A673 (cell line): Measurements from ENCODE around the gene MYBPHL. TPM values are rescaled to one million over a fixed set of nuclear protein-coding genes. Genes with fewer than 3 reads are reported as not detected.

Experiments used
- BruUV-seq: library from RNA; stranded (reverse); fragments of 400-500 nt; replicated peaks from 2 replicates; lab custom pipeline; 2021; lab: Mats Ljungman, UMichigan
- CTCF ChIA-PET: fragments of 300-600 bp; sonication (Branson Sonifier 250); formaldehyde crosslinking; loops from one replicate; lab custom pipeline; 2022; ENCODE audit warnings: antibody characterized with exemption; lab: Charles Lee
- POLR2A ChIA-PET: fragments of 300-600 bp; sonication (Branson Sonifier 250); formaldehyde crosslinking; loops from one replicate; lab custom pipeline; 2022; ENCODE audit warnings: antibody characterized with exemption; ENCODE audit not compliant: low non-redundant PET; lab: Charles Lee
- DNase-seq: peaks from one replicate; pipeline ENCODE4 v3.0.0-alpha.2; 2015; ENCODE audit warnings: low spot score
- H3K27ac ChIP-seq: fragments of 200-600 bp; sonication (generic); 2 replicates; pipeline ENCODE4 v1.5.1; 2016; ENCODE audit warnings: mixed run types, low read depth, mild to moderate bottlenecking, mixed read lengths, antibody characterized with exemption, low read length; ENCODE audit not compliant: poor library complexity, severe bottlenecking
- H3K27me3 ChIP-seq: fragments of 200-600 bp; sonication (generic); replicated peaks from 2 replicates; pipeline ENCODE4 v1.6.1; 2017; ENCODE audit warnings: mixed run types, low read depth, mild to moderate bottlenecking, mixed read lengths, antibody characterized with exemption, low read length; ENCODE audit not compliant: insufficient read depth, poor library complexity
- H3K36me3 ChIP-seq: fragments of 200-600 bp; sonication (generic); 2 replicates; pipeline ENCODE4 v1.6.1; 2016; ENCODE audit warnings: mixed run types, mild to moderate bottlenecking, mixed read lengths, antibody characterized with exemption, low read length; ENCODE audit not compliant: insufficient read depth, poor library complexity, severe bottlenecking
- H3K4me1 ChIP-seq: fragments of 200-600 bp; sonication (generic); 2 replicates; pipeline ENCODE4 v1.6.1; 2017; ENCODE audit warnings: mixed run types, mild to moderate bottlenecking, mixed read lengths, antibody characterized with exemption, low read length; ENCODE audit not compliant: insufficient read depth, poor library complexity, severe bottlenecking
- H3K4me3 ChIP-seq: fragments of 200-600 bp; sonication (generic); 2 replicates; pipeline ENCODE4 v1.5.1; 2016; ENCODE audit warnings: low read depth, mixed run types, mild to moderate bottlenecking, mixed read lengths, low read length; ENCODE audit not compliant: poor library complexity, severe bottlenecking
- H3K9me3 ChIP-seq: fragments of 200-600 bp; sonication (generic); 2 replicates; pipeline ENCODE4 v1.6.1; 2016; ENCODE audit warnings: mixed run types, low read depth, mild to moderate bottlenecking, mixed read lengths, antibody characterized with exemption, low read length; ENCODE audit not compliant: poor library complexity, severe bottlenecking
- EZH2 ChIP-seq: fragments of 200-600 bp; sonication (generic); IDR thresholded peaks from 2 replicates; pipeline ENCODE4 v1.6.1; 2017; ENCODE audit warnings: borderline replicate concordance, low read depth, mild to moderate bottlenecking, mixed read lengths, antibody characterized with exemption, low read length; ENCODE audit not compliant: poor library complexity, severe bottlenecking
- intact Hi-C: fragments of 100-400 bp; cut with micrococcal nuclease; formaldehyde crosslinking; loops from one replicate; pipeline ENCODE4 v1.10.0; 2022; ENCODE audit not compliant: unreplicated experiment
- total RNA-seq: library from RNA; stranded (reverse); gene quantifications from 2 replicates; pipeline ENCODE4 v1.2.3, GENCODE V29; 2021
- TF ChIP-seq, protein P1 (sequence below): fragments of 300-800, 200-600 bp; sonication (generic); conservative IDR thresholded peaks from 2 replicates; pipeline ENCODE4 v1.5.1; 2017; ENCODE audit warnings: low read depth, mild to moderate bottlenecking, antibody characterized with exemption, low read length, moderate library complexity, mixed read lengths

MYBPHL gene
- total RNA-seq, 1 experiment from 2014 or later, result not detected

GRCh38 chr1:109255097-109255651, 51.6 kb downstream of the MYBPHL start:
- no peak for DNase-seq
- intact Hi-C loops, result no loop called here
- BruUV-seq, result no TSS peak
- peaks cover 6% of the 10 kb centered on the region for H3K36me3 ChIP-seq
- no peak overlapping the region for H3K4me3 ChIP-seq
- CTCF ChIA-PET, result no interaction called here
- peaks cover 24% of the 10 kb centered on the region for H3K4me1 ChIP-seq
- no peaks in the 10 kb centered on the region for H3K27me3 ChIP-seq
- no peaks in the 10 kb centered on the region for H3K9me3 ChIP-seq
- POLR2A ChIA-PET, result no interaction called here
- TF ChIP-seq, protein P1, sequence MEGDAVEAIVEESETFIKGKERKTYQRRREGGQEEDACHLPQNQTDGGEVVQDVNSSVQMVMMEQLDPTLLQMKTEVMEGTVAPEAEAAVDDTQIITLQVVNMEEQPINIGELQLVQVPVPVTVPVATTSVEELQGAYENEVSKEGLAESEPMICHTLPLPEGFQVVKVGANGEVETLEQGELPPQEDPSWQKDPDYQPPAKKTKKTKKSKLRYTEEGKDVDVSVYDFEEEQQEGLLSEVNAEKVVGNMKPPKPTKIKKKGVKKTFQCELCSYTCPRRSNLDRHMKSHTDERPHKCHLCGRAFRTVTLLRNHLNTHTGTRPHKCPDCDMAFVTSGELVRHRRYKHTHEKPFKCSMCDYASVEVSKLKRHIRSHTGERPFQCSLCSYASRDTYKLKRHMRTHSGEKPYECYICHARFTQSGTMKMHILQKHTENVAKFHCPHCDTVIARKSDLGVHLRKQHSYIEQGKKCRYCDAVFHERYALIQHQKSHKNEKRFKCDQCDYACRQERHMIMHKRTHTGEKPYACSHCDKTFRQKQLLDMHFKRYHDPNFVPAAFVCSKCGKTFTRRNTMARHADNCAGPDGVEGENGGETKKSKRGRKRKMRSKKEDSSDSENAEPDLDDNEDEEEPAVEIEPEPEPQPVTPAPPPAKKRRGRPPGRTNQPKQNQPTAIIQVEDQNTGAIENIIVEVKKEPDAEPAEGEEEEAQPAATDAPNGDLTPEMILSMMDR, result no peak
- no peak for TF ChIP-seq EZH2
- peak overlapping the region; percentile 82 for H3K27ac ChIP-seq

GRCh38 chr1:109254621-109255096, 52.2 kb downstream of the MYBPHL start:
- no TSS peak for BruUV-seq
- intact Hi-C loops, result no loop called here

GRCh38 chr1:109253803-109254620, 52.8 kb downstream of the MYBPHL start:
- CTCF ChIA-PET, result interaction anchor here (0.8 kb wide), 1 partner anchor 23 kb away, joined by 3 read pairs; no protein-coding TSS in a partner anchor

More at GRCh38 chr1:109254621-109255096, 52.2 kb downstream of the MYBPHL start:
- Histone ChIP-seq H3K27ac (peak overlapping the region; percentile 82), H3K27me3 (no peaks in the 10 kb centered on the region), H3K9me3 (no peaks in the 10 kb centered on the region), H3K4me1 (peaks cover 24% of the 10 kb centered on the region), H3K36me3 (peaks cover 6% of the 10 kb centered on the region), H3K4me3 (peak overlapping the region; percentile 29)
- POLR2A ChIA-PET, result no interaction called here
- no peak for DNase-seq
- CTCF ChIA-PET, result no interaction called here
- TF ChIP-seq, protein P1, result no peak
- TF ChIP-seq EZH2, result no peak

More at GRCh38 chr1:109253803-109254620, 52.8 kb downstream of the MYBPHL start:
- no peak for DNase-seq
- Histone ChIP-seq H3K9me3 (no peaks in the 10 kb centered on the region), H3K4me1 (peaks cover 27% of the 10 kb centered on the region), H3K4me3 (peak overlapping the region; percentile 29), H3K27me3 (no peaks in the 10 kb centered on the region), H3K27ac (peak overlapping the region; percentile 82), H3K36me3 (peaks cover under 1% of the 10 kb centered on the region)
- TF ChIP-seq, protein P1, result no peak
- no peak for TF ChIP-seq EZH2
- intact Hi-C loops, result no loop called here
- no TSS peak for BruUV-seq
- POLR2A ChIA-PET, result no interaction called here
